ENCODE data around the gene SAA2.
"Not testable (repeated sequence)": the region's sequence is repeated elsewhere in the genome, so short reads cannot be mapped to it uniquely, and the experiment has no call there.

The SAA2 gene

GRCh38 chr11:18280438-18281045, 32.1 kb upstream of the SAA2 start:
- no peak for TF ChIP-seq MYC (IDR thresholded peaks at IDR 0.05; ENCODE audit: low read depth, low read length)
- TF ChIP-seq CTCF (IDR thresholded peaks at IDR 0.05; ENCODE audit: low read depth, low read length), result no peak
- no peak for TF ChIP-seq MAX (IDR thresholded peaks at IDR 0.05; ENCODE audit: low read depth, low read length)
- TF ChIP-seq POLR2A (IDR thresholded peaks at IDR 0.05; ENCODE audit: extremely low read depth, insufficient read length), result no peak
- no peak overlapping the region for H3K4me3 ChIP-seq (ENCODE audit: low read depth, low read length)
- no peak for DNase-seq (ENCODE audit: low read depth)

- TF ChIP-seq POLR2A (IDR thresholded peaks at IDR 0.05; ENCODE audit: extremely low read depth, insufficient read length) (no peak), MAX (IDR thresholded peaks at IDR 0.05; ENCODE audit: low read depth, low read length) (no peak), MYC (IDR thresholded peaks at IDR 0.05; ENCODE audit: low read depth, low read length) (no peak), CTCF (IDR thresholded peaks at IDR 0.05; ENCODE audit: low read depth, low read length) (no peak)
- no peak overlapping the region for H3K4me3 ChIP-seq (ENCODE audit: low read depth, low read length)
- DNase-seq (ENCODE audit: low read depth), result peak; percentile 81
Observed at GRCh38 chr11:18277565-18278271, 29.2 kb upstream of the SAA2 start.

- no peak for TF ChIP-seq POLR2A (IDR thresholded peaks at IDR 0.05; ENCODE audit: extremely low read depth, insufficient read length)
- TF ChIP-seq MYC (IDR thresholded peaks at IDR 0.05; ENCODE audit: low read depth, low read length), result no peak
- no peak for TF ChIP-seq CTCF (IDR thresholded peaks at IDR 0.05; ENCODE audit: low read depth, low read length)
- TF ChIP-seq MAX (IDR thresholded peaks at IDR 0.05; ENCODE audit: low read depth, low read length), result no peak
- DNase-seq (ENCODE audit: low read depth), result no peak
- H3K4me3 ChIP-seq (ENCODE audit: low read depth, low read length), result no peak overlapping the region
Observed at GRCh38 chr11:18271206-18271605, 22.7 kb upstream of the SAA2 start.

DNA sequence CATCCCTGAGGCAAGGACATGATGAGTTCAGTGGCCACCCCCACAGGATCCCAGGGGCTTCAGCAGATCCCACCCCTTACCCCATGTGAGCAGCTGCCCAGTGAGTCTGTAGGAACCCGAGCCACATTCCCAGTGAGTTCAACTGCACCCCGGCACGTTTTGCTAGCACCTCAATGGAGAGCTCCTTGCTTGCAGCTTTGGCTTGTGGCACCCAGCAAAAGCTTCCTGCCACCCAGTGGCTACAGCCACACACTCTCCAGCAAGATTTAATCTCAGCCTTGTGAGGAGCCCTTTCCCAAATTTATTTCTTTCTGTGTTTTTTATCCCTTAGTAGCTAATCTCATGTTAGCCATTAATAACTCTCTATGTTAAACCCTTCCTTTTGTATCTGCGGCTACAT, 21.6 kb upstream of the SAA2 start:
- no peak for DNase-seq (ENCODE audit: low read depth)

GRCh38 chr11:18269252-18269651, 20.8 kb upstream of the SAA2 start:
- not testable (repeated sequence) for DNase-seq (ENCODE audit: low read depth); H3K4me3 ChIP-seq (ENCODE audit: low read depth, low read length)

More for the DNA sequence above, 21.6 kb upstream of the SAA2 start:
- no peak overlapping the region for H3K4me3 ChIP-seq (ENCODE audit: low read depth, low read length)
- TF ChIP-seq POLR2A (IDR thresholded peaks at IDR 0.05; ENCODE audit: extremely low read depth, insufficient read length) (no peak), MYC (IDR thresholded peaks at IDR 0.05; ENCODE audit: low read depth, low read length) (no peak), MAX (IDR thresholded peaks at IDR 0.05; ENCODE audit: low read depth, low read length) (no peak), CTCF (IDR thresholded peaks at IDR 0.05; ENCODE audit: low read depth, low read length) (no peak)

DNA sequence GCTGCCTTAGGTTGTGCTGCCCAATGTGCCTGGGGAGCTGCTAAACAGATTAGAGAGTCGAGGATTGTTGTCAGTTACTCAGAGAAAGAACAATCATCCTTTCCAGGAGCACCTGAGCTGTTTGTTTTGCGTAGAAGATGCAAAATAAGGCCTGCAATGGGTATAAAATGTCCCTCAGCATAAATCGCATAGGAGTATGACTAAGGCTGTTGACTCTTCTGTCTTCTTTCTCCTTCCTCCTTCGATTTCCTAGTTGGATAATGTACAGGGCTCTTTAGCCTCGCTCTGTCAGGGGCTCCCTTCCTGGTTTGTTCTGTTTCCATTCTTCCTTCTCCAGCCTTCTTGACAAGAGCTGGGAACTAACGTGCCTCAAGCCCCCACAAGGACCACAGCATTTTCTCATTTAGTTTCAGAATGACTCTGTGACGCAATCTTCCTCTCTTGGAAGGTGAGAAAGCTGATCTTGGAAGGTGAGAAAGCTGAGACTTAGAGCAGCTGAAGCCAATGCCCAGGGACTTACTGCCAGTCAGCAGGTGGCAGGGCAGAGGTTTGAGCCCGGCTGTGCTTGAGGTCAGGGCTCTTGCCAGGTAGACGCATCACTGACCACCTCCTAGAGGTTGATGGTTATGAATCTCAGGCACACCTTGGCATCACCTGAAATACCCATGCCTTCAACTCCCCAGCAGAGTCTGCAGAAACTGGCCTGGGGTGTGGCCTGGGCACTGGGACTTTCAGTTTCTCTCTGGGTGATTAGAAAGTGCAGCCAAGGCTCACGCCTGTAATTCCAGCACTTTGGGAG, 19.1 kb upstream of the SAA2 start:
- not testable (repeated sequence) for H3K4me3 ChIP-seq (ENCODE audit: low read depth, low read length); DNase-seq (ENCODE audit: low read depth)

Measured in NB4 (cell line).